HG02840 (cell line): ENCODE measurements around the gene FYB1.
"Not testable (repeated sequence)": the region's sequence is repeated elsewhere in the genome, so short reads cannot be mapped to it uniquely, and the experiment has no call there.

Experiments used
- ATAC-seq: cut with Tn5 transposase; IDR thresholded peaks from one replicate; pipeline ENCODE4 v1.9.1; 2021; ENCODE audit warnings: mild to moderate bottlenecking, moderate library complexity, moderate number of reproducible peaks; ENCODE audit not compliant: unreplicated experiment, low FRiP score

The FYB1 gene

DNA sequence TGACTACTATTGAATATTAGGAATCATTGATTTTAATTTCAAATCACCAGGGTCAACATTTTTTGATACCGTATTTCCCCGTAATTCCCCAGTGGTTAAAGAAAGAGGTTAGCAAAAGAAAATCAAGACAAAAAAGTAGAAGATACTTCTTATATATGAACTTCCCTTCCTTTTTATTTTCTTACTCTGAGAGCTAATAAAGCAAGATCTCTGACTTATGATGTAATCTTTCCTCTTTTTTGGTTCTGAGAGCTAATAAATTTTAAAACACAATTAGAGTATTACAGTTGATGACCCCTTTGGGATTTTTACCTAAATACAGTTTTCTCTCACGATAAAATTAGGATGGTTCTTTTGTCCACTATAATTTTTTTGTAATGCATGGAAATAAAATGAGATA, 9.2 kb upstream of the FYB1 start:
- ATAC-seq: no peak

DNA sequence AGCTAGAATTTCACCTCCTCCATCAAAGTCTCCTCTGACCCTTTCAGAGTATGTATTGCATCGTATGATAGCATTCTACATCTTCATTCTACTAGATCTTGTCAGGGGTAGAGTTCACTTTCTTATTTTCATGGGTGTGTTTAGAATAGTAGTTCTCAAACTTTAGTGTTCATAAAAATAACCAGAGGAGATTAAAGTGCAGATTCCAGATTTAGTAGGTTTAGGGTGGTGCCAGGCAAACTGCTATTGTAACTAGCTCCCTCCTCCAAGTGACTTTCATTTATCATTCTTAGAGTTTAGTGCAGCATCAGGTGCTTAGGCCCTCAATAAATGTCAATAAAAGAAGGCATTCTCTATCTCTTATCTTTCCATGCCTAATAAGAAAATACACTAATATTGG, 7.2 kb upstream of the FYB1 start:
- no peak for ATAC-seq

DNA sequence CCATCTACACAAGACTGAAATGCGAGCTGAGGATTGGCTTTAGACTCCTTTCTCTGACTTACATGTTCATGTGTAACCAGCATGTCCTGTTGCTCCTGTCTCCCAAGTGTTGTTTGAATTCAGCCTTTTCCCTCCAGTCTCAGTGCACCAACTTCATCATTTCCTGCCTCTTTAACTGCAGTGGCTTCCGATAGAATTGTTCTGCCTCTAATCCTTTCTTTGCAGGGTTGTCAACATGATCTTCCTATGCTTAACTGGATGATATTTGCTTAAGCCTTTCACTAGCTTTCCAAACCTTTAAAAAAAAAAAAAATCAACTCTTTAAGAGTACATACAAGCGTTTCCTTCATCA, 6.7 kb upstream of the FYB1 start:
- ATAC-seq: no peak

DNA sequence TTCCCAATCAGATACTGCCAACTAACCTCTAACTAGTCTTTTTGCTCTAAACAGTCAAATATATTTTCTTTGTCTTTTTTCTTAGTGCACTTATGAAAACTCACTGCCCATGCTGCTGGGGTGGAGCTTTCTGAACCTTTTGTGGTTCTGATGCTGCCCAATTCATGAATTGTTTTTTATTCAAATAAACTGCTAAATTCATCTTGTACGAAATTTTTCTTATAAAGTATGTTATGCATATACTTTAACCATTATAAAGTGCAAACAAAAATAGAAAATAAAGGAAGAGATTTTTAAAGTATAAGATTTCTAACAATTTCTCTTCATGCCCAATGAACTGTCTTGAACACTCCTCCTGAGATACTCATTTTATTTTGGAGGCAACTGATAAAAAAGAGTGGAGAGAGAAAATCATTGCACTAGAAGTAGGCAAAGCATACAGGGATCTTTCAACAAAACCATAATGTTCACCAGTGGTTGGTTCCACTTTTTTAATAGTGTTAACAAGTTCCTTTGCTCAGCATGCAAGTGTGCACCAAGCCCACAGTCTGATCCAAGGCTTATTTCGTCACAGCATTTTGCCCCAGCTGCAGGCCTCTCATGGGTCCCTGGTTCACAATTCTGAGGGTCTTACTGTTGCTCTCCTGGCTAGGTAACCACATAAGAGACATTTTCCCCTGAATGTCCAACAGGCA, 6.2 kb upstream of the FYB1 start:
- no peak for ATAC-seq

DNA sequence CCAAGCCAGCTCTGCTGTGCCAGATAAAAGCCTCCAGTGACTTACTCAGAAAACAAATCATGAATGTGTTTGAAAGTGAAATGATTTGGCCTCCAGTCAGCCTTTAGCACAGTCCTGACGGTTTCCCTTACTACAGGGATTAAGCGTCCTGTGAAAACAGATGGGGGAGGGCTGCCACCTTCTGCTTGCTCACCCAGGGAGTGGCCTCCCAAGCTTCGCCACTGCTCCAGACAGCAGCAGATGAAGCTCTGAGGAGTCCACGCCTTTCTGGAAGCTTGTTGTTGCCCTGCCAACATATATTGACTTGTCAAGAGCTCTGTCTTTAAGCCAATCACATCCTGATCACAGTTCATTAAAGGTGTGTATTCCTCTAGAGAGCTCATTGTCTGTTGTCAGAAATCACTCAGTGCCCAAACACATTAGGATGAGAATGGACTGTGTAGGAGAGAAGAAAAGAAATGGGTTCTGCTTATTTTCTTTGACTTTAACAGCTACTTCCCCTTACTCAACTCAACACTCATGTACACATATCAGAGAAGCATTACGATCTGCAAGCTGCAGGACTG, 4.9 kb upstream of the FYB1 start:
- ATAC-seq: no peak

DNA sequence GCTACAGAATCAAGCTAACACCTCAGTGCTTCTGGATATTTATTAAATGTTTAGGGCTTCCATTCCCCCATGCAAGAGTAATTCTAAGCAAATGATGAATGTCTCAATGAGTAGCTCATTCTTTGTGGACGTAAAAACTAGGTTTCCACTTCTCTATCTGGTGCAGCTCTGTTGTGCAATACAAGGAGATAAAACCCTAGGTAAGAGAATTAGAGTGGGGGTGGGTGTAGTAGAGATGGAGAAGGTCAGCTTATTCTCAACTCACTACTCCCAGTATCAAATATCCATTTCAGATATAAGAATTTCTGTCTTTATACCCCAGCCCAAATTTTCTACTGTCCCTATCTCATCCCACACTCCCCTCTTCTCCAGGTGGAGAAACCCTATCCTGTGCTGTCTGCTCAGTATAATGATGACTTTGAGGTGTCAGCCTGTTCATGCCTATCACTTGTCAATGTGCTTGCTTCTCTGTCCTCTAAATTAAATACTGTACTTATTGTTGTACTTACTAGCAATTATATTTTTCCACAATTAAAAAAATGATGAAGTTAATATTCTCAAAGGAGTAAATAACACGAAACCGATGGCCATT, 4.3 kb upstream of the FYB1 start:
- no peak for ATAC-seq

DNA sequence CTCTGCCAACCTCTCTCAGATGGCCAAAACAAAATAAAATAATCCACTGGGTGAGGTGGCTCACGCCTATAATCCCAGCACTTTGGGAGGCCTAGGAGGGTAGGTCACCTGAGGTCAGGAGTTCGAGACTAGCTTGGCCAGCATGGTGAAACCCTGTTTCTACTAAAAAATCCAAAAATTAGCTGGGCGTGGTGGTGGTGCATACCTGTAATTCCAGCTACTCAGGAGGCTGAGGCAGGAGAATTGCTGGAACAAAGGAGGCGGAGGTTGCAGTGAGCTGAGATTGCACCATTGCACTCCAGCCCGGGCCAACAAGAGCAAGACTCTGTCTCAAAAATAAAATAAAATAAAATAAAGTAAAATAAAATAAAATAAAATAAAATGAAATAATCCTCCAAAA, 2.3 kb upstream of the FYB1 start:
- ATAC-seq: not testable (repeated sequence)

DNA sequence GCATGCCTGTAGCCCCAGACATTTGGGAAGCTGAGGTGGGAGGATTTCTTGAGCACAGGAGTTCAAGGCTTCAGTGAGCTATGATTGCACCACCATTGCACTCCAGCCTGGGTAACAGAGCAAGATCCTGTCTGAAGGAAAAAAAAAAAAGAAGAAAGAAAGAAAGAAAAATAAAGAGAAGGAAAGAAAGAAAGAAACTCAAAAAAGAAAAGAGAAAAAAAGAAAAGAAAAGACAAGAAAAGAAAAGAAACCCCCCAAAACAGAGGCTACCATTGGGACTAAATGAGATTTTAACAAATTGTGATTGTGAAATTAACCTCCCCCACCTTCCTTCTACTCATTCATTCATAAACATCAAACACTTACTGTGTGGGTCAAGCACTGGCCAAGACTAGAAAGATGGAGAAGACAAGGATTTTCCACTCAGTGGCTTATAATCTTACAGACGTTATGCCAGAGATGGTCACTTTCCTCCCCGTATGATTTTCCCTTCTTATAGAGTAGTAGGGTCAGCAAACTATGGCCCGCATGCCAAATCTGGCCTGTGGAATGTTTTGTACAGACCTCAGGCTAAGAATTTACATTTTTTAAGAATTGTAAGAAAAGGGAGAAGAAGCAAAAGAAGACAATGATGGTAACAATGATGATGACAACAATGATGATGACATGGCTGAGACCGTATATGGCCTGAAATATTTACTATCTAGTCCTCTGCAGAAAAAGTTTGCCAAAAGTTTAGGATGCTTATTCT, 1.1 kb upstream of the FYB1 start:
- ATAC-seq: no peak

DNA sequence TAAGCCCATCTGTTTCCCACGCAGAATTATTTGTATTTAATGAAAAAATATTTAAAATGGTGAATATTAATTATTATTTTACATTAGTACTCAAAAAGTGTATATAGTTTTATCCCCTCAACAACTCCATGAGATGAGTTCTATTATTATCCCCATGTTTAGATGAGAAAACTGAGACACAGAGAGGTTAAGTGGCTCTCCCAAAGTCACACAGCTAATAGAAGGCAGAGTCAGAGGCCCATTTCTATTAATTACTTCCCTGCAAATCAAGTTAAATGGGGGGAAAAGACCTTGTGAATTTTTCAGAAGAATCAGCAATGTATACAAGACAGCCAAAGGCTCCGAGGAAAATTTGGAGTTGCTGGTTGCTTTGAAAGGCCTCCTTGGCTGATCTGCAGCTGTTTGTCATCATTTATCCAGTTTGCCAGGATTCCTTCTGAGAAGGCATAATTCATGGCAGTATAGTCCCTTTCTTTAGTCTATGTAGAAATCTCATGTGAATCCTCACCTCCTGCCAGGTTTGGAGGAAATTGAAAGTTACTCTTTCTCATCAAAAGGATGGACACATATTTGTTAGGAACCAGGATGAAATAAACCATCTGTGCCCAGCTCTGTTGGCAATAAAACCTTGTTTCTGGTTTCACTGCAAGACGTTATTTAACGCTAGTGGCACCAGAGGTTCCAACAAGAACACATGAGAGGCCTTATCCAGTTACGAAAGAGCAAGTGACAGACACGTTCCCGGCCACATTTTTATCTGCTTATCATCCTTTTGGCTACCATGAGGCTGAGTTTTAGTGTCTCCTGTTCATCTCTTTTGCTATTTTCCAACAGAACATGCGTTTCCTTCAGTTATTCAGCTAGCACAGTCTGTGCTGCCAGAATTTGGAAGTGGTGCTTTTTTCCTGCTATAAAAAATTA, 621 bp downstream of the FYB1 start:
- ATAC-seq: no peak

DNA sequence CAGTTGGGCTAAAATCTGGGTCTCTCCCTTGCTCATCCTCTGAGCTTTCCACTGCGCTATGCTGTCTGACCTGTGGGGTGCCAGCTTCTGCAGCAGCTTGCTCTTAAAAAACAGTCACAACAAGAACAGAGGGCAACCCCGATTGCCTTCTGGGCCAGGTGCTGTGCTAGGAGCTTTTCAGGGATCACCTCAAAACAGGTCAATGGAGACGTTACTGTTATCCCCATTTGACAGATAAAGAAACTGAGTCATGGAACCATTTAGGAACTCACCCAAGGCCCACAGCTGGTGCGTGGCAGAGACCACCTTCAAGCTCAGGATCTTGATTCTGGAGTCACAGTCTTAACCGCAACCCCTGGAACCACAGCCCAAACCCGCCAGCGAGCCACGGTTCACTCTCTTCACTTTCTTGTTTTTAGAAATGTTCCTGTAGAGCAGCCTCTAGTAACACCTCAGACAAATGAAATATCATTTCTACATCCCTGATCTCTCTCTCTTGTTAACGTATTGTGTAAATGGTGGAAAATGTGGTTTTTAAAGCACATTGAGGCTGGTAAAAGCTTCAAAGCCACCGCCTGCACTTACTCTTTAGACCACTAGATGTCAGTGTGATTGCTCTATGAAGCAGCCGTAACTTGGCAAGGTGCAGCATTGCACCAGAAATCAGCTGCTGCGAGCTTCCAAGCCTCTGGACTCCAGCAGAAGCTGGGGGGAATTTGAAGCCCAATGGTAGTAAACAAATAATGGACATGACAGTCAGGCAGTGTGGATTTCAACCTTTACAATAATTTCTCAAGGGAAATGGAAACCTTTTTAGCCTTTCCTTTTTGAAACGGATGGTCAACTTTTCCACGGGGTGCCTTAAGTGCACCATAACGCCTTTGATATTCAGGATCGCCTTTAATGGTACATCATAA, 1.7 kb downstream of the FYB1 start:
- peak; percentile 75 for ATAC-seq

DNA sequence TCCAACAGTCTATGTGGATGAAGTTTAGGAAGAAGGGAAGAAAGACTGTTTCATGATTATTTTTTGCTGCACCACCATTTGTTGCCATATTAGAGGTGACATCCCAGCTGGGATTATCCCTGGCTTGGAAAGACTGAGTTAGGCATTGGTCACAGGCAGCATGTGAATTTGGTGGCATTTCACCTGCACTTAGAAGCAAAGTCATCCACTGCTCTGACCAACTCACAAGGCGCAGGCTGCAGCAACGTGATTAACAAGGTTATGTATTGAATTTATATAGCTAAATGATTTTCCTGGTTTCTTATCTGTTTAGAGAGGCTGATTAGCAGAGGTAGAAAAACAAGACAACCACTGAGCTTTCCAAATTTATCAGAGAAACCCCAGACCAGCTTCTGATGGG, 2.7 kb downstream of the FYB1 start:
- no peak for ATAC-seq

DNA sequence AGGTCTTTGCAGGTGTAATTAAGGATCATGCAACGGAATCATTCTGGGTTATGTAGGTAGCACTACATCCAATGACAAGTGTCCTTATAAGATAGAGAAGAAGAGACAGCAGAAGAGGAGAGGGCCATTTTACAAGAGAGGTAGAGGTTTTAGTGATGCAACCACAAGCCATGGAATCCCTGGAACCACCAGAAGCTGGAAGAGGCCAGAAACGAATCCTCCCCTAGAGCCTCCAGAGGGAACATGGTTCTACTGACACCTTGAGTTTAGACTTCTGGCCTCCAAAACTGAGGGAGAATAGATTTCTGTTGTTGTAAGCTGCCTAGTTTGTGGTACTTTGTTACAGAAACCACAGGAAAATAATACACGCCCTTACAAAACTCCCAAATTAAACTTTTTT, 3.5 kb downstream of the FYB1 start:
- no peak for ATAC-seq

DNA sequence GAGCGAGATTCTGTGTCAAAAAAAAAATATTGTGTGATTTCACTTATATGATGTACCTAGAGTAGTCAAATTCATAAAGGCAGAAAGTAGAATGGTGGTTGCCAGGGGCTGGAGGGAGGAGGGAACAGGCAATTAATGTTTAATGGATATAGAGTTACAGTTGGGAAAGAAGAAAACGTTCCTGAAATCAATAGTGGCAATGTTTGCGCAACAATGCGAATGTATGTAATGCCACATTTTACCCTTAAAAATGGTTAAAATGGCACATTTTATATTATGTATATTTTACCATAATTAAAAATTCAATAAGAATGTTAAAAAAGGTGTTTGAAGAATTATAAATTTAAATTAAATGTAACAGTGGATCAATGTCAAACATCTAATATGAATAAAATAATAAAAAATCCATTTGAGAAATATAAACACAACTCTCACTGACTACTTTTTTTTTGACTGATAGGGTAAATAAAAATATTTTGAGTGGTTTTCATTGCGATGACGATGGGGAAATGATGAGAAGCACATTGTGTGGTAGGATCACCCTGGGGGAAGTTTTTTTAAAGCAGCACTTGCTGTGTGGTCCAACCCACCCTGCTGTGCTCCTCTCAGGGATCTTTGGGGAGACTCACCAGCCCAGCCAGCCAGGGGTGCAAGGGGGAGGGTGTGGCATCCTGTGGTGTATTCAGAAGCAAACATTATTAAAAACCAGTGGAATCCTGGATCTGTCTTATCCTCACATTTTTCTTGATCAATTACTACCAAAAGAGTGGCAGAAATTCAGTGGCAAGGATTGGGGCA, 4.3 kb downstream of the FYB1 start:
- no peak for ATAC-seq

DNA sequence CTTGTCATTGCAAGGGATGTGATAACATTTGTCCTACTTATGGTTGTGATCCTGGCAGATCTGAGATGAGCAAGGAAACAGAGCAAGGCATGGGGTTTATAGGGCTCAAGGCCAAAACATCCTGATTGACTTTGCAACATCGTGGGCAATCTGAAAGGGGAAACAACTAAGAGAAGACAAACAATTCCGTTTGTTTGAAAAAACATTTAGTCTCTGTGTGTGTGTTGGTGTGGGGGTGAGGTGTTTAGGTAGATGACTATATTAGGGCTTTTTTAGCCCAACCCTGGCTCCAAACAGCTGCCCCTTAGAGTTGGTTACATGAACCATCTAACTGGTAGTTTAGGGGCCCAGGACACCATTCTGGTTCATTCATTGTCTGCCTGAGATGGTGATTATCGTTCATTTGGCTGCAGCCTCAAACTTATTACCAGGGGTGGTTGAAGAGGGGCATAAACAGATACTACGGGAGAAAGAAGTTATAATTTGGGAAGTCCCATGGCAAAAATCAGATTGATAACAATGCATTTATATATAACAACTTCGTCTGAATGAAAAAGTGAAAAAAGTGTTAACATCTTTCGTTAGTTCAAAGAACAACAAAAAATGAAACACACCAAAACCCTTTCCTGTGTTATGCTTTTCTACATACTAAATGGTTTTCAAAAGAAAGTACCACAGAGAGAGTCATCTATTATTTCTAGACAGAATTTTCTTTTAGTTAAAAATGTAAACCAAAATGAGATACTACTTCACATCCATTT, 5.7 kb downstream of the FYB1 start:
- no peak for ATAC-seq

DNA sequence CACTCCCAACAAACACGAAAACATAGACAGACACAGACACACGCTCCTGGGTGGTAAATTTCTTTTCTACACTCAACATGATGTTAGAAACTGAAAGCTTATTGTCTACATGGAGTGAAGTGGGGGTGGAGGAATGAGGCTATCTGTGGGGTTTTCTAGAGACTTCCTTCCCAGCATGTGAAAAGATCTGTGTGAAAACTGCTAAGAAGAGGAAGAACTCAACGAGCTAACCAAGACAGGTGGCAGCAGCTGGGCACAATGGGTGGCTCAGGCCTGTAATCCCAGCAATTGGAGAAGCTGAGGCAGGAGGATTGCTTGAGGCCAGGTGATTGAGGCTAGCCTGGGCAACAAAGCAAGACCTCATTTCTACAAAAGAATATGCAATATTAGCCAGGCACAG, 7.6 kb downstream of the FYB1 start:
- ATAC-seq: no peak

DNA sequence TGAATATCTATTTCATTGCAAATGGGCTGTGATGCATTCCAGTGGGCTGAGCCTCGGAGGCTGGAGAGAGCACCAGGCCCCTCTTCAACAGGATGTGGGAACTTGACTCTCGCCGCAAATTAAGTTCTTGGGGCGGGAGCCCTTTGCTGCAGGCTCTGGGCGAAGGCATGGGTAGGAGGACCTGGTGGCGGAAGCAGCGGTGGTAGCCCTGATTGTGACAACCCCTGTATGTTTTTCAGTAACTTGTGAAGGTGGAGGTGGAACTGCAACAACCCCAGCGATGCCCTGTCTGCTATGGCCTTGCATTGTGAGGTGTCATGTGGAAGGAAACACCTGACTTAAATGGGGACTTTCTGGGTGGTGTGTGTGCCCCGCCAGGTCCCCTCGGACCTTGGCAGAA, 9.4 kb downstream of the FYB1 start:
- ATAC-seq: no peak

DNA sequence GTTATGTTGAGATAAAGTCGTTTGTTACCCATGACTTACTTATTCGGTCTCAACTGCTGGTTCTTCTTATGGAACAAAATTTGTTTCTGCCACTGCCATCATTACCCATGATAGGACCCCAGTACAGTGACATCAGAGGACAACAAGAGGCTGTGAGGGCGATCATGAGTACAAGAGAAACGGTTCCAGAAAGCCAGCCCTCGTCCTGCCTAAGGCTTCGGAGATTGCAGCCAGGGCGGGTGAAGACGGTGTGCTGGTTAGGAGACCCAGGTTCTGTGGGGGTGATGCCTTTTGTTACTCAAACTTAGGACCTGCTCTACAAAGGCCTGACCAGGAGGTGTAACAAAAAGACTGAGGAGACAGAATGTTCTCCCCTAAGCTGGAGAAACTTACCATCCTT, 10.9 kb downstream of the FYB1 start:
- no peak for ATAC-seq
